GM18873 (cell line): ENCODE measurements around the gene ZNF576.
"Not testable (repeated sequence)": the region's sequence is repeated elsewhere in the genome, so short reads cannot be mapped to it uniquely, and the experiment has no call there.

Source experiments
- ATAC-seq: cut with Tn5 transposase; IDR thresholded peaks from one replicate; pipeline ENCODE4 v1.9.1; 2021; ENCODE audit warnings: mild to moderate bottlenecking, moderate library complexity, moderate number of reproducible peaks; ENCODE audit not compliant: unreplicated experiment, low FRiP score

Gene ZNF576

GRCh38 chr19:43623889-43624670 lies 27.7 kb downstream of the ZNF576 start:
- ATAC-seq: no peak

- ATAC-seq: no peak
Observed at GRCh38 chr19:43624933-43625332, 28.5 kb downstream of the ZNF576 start.

- no peak for ATAC-seq
Observed at GRCh38 chr19:43625918-43626579, 29.7 kb downstream of the ZNF576 start.

GRCh38 chr19:43626838-43627237 lies 30.4 kb downstream of the ZNF576 start:
- ATAC-seq: no peak

- ATAC-seq: no peak
Observed at GRCh38 chr19:43628646-43629326, 32.4 kb downstream of the ZNF576 start.

- no peak for ATAC-seq
Observed at GRCh38 chr19:43631491-43631890, 35.1 kb downstream of the ZNF576 start.

GRCh38 chr19:43633520-43633919 lies 37.1 kb downstream of the ZNF576 start:
- ATAC-seq: no peak

GRCh38 chr19:43634068-43634467 lies 37.7 kb downstream of the ZNF576 start:
- no peak for ATAC-seq

GRCh38 chr19:43634506-43634871 lies 38.1 kb downstream of the ZNF576 start:
- no peak for ATAC-seq

GRCh38 chr19:43634872-43635560 lies 38.6 kb downstream of the ZNF576 start:
- no peak for ATAC-seq

GRCh38 chr19:43635561-43635940 lies 39.2 kb downstream of the ZNF576 start:
- ATAC-seq: not testable (repeated sequence)

- ATAC-seq: no peak
Observed at GRCh38 chr19:43636121-43636683, 39.8 kb downstream of the ZNF576 start.

- ATAC-seq: no peak
Observed at GRCh38 chr19:43638214-43638994, 42.0 kb downstream of the ZNF576 start.

- no peak for ATAC-seq
Observed at GRCh38 chr19:43638995-43639518, 42.7 kb downstream of the ZNF576 start.

- no peak for ATAC-seq
Observed at GRCh38 chr19:43639519-43640423, 43.4 kb downstream of the ZNF576 start, which contains the start of gene CADM4. Gene CADM4, minus strand, starts transcription at chr19:43639850. Its CDS starts 60 bp downstream, at chr19:43639790.

GRCh38 chr19:43640424-43640757 lies 44.0 kb downstream of the ZNF576 start:
- no peak for ATAC-seq

- no peak for ATAC-seq
Observed at GRCh38 chr19:43641333-43641732, 44.9 kb downstream of the ZNF576 start.

- ATAC-seq: no peak
Observed at GRCh38 chr19:43642531-43642930, 46.1 kb downstream of the ZNF576 start.

- ATAC-seq: no peak
Observed at GRCh38 chr19:43643326-43643725, 46.9 kb downstream of the ZNF576 start.
